Neural cell (in vitro differentiated cells): ENCODE results near the gene SPINK6. TPM values are rescaled to one million over a fixed set of nuclear protein-coding genes. Genes with fewer than 3 reads are reported as not detected.

Experiments used
- H2AFZ ChIP-seq: fragments of 200-600, 300-800 bp; sonication (generic), shearing (Covaris generic); 2 replicates; pipeline ENCODE4 v1.6.0; 2014; ENCODE audit warnings: low read depth, mild to moderate bottlenecking, antibody characterized with exemption, low read length, moderate library complexity
- H3F3A ChIP-seq: fragments of 200-600 bp; shearing (Covaris generic); 2 replicates; pipeline ENCODE4 v1.6.1; 2016; ENCODE audit warnings: mild to moderate bottlenecking, moderate library complexity, mixed read lengths, antibody characterized with exemption, low read length; ENCODE audit not compliant: insufficient read depth, poor library complexity, severe bottlenecking
- H3K27ac ChIP-seq: fragments of 200-600, 300-800 bp; sonication (generic), shearing (Covaris generic); 2 replicates; pipeline ENCODE4 v1.5.1; 2014; ENCODE audit warnings: mild to moderate bottlenecking, low read length, moderate library complexity
- H3K27me3 ChIP-seq: fragments of 300-800, 200-600 bp; sonication (generic), shearing (Covaris generic); 2 replicates; pipeline ENCODE4 v1.6.0; 2014; ENCODE audit warnings: mild to moderate bottlenecking, low read depth, low read length, moderate library complexity; ENCODE audit not compliant: insufficient read depth
- H3K36me3 ChIP-seq: fragments of 300-800, 200-600 bp; sonication (generic), shearing (Covaris generic); 2 replicates; pipeline ENCODE4 v1.5.1; 2014; ENCODE audit warnings: mild to moderate bottlenecking, antibody characterized with exemption, low read length, moderate library complexity; ENCODE audit not compliant: insufficient read depth
- H3K4me2 ChIP-seq: fragments of 300-800, 200-600 bp; sonication (generic), shearing (Covaris generic); 2 replicates; pipeline ENCODE4 v1.6.0; 2014; ENCODE audit warnings: mild to moderate bottlenecking, low read length
- H3K4me3 ChIP-seq: fragments of 300-800, 200-600 bp; sonication (generic), shearing (Covaris generic); 2 replicates; pipeline ENCODE4 v1.5.1; 2014; ENCODE audit warnings: mild to moderate bottlenecking, low read length, moderate library complexity
- H3K79me2 ChIP-seq: fragments of 200-600 bp; shearing (Covaris generic); replicated peaks from 2 replicates; pipeline ENCODE4 v1.6.0; 2014; ENCODE audit warnings: mild to moderate bottlenecking, low read length, moderate library complexity; ENCODE audit not compliant: insufficient read depth
- H3K9ac ChIP-seq: fragments of 300-800, 200-600 bp; sonication (generic), shearing (Covaris generic); 2 replicates; pipeline ENCODE4 v1.6.1; 2016; ENCODE audit warnings: mild to moderate bottlenecking, low read length, mixed read lengths
- H3K9me2 ChIP-seq: fragments of 200-600 bp; shearing (Covaris generic); 2 replicates; pipeline ENCODE4 v1.6.1; 2016; ENCODE audit warnings: mild to moderate bottlenecking, low read length, mixed read lengths; ENCODE audit not compliant: insufficient read depth
- H3K9me3 ChIP-seq: fragments of 200-600, 300-800 bp; sonication (generic), shearing (Covaris generic); 2 replicates; pipeline ENCODE4 v1.6.1; 2016; ENCODE audit warnings: mild to moderate bottlenecking, mixed run types, low read length, moderate library complexity, mixed read lengths
- H4K20me1 ChIP-seq: fragments of 200-600 bp; shearing (Covaris generic); 2 replicates; pipeline ENCODE4 v1.6.1; 2016; ENCODE audit warnings: mild to moderate bottlenecking, mixed run types; ENCODE audit not compliant: insufficient read depth
- EP300 ChIP-seq: fragments of 450-650 bp; conservative IDR thresholded peaks from 2 replicates; pipeline ENCODE4 v1.6.1; 2014; ENCODE audit warnings: antibody characterized with exemption, mild to moderate bottlenecking, moderate library complexity; ENCODE audit not compliant: poor library complexity, severe bottlenecking
- EZH2 ChIP-seq: fragments of 200-600, 300-800 bp; shearing (Covaris generic), sonication (generic); IDR thresholded peaks from 2 replicates; pipeline ENCODE4 v1.6.1; 2014; ENCODE audit warnings: antibody characterized with exemption, low read length, borderline replicate concordance, mild to moderate bottlenecking; ENCODE audit not compliant: insufficient read depth, poor library complexity, severe bottlenecking
- MXI1 ChIP-seq: fragments of 450-650 bp; conservative IDR thresholded peaks from 2 replicates; pipeline ENCODE4 v1.6.1; 2014; ENCODE audit warnings: antibody characterized with exemption, mild to moderate bottlenecking; ENCODE audit not compliant: poor library complexity, severe bottlenecking
- POLR2AphosphoS5 ChIP-seq: IDR thresholded peaks from 2 replicates; pipeline ENCODE4 v1.6.1; 2012
- RAD21 ChIP-seq: fragments of 450-650 bp; conservative IDR thresholded peaks from 2 replicates; pipeline ENCODE4 v1.6.1; 2014; ENCODE audit warnings: antibody characterized with exemption, mild to moderate bottlenecking, moderate library complexity
- SMC3 ChIP-seq: fragments of 450-650 bp; conservative IDR thresholded peaks from 2 replicates; pipeline ENCODE4 v1.6.1; 2014; ENCODE audit warnings: antibody characterized with exemption, mild to moderate bottlenecking, moderate library complexity; ENCODE audit not compliant: poor library complexity
- TAF1 ChIP-seq: IDR thresholded peaks from 2 replicates; pipeline ENCODE4 v1.6.1; 2012; ENCODE audit warnings: low read depth
- polyA plus RNA-seq: library from polyadenylated mRNA; depleted of rRNA; stranded (reverse); fragments of >200 nt; gene quantifications from 2 replicates; pipeline ENCODE4 v1.2.3, GENCODE V29; 2014
- TF ChIP-seq, protein P1 (sequence below): IDR thresholded peaks from 2 replicates; pipeline ENCODE4 v1.6.1; 2012; ENCODE audit warnings: borderline replicate concordance
- TF ChIP-seq, protein P2 (sequence below): fragments of 450-650 bp; IDR thresholded peaks from 2 replicates; pipeline ENCODE4 v1.5.1; 2014; ENCODE audit warnings: antibody characterized with exemption, mild to moderate bottlenecking, moderate library complexity; ENCODE audit not compliant: poor library complexity, severe bottlenecking

Gene SPINK6
- polyA plus RNA-seq, 1 donor from 2014 or later: not detected

DNA sequence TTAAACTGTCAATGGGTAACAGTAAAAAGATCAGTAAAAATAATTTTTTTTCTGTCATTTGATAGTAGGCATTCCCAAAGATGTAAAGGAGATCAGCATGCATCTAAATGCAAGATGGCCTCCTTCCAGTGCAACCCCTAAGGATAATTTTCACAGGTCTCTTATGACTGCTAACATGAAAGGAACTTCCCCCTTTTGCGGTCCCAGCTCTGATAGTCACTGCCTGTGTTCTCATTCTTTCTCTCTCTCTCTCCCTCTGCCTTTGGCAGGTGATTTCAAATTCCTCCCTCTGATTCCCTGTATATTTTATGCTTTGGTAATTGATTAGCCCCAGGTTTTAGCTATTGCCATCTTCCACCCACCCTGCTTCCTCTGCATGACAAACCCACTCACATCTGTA is 25.6 kb upstream of the SPINK6 start:
- Histone ChIP-seq H3K9me3 (no peaks in the 10 kb centered on the region), H3K9ac (no peak overlapping the region), H2AFZ (no peak overlapping the region), H3F3A (no peaks in the 10 kb centered on the region), H3K4me3 (no peak overlapping the region), H4K20me1 (no peaks in the 10 kb centered on the region), H3K36me3 (no peaks in the 10 kb centered on the region), H3K79me2 (no peaks in the 10 kb centered on the region), H3K9me2 (no peaks in the 10 kb centered on the region), H3K4me2 (no peak overlapping the region), H3K27me3 (no peaks in the 10 kb centered on the region), H3K27ac (no peak overlapping the region)
- no peak for TF ChIP-seq EZH2
- no peak for TF ChIP-seq MXI1
- TF ChIP-seq POLR2AphosphoS5: no peak
- no peak for TF ChIP-seq TAF1
- TF ChIP-seq, protein P1, sequence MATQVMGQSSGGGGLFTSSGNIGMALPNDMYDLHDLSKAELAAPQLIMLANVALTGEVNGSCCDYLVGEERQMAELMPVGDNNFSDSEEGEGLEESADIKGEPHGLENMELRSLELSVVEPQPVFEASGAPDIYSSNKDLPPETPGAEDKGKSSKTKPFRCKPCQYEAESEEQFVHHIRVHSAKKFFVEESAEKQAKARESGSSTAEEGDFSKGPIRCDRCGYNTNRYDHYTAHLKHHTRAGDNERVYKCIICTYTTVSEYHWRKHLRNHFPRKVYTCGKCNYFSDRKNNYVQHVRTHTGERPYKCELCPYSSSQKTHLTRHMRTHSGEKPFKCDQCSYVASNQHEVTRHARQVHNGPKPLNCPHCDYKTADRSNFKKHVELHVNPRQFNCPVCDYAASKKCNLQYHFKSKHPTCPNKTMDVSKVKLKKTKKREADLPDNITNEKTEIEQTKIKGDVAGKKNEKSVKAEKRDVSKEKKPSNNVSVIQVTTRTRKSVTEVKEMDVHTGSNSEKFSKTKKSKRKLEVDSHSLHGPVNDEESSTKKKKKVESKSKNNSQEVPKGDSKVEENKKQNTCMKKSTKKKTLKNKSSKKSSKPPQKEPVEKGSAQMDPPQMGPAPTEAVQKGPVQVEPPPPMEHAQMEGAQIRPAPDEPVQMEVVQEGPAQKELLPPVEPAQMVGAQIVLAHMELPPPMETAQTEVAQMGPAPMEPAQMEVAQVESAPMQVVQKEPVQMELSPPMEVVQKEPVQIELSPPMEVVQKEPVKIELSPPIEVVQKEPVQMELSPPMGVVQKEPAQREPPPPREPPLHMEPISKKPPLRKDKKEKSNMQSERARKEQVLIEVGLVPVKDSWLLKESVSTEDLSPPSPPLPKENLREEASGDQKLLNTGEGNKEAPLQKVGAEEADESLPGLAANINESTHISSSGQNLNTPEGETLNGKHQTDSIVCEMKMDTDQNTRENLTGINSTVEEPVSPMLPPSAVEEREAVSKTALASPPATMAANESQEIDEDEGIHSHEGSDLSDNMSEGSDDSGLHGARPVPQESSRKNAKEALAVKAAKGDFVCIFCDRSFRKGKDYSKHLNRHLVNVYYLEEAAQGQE: no peak
- no peak for TF ChIP-seq SMC3
- TF ChIP-seq RAD21: no peak
- TF ChIP-seq, protein P2, sequence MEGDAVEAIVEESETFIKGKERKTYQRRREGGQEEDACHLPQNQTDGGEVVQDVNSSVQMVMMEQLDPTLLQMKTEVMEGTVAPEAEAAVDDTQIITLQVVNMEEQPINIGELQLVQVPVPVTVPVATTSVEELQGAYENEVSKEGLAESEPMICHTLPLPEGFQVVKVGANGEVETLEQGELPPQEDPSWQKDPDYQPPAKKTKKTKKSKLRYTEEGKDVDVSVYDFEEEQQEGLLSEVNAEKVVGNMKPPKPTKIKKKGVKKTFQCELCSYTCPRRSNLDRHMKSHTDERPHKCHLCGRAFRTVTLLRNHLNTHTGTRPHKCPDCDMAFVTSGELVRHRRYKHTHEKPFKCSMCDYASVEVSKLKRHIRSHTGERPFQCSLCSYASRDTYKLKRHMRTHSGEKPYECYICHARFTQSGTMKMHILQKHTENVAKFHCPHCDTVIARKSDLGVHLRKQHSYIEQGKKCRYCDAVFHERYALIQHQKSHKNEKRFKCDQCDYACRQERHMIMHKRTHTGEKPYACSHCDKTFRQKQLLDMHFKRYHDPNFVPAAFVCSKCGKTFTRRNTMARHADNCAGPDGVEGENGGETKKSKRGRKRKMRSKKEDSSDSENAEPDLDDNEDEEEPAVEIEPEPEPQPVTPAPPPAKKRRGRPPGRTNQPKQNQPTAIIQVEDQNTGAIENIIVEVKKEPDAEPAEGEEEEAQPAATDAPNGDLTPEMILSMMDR: no peak
- no peak for TF ChIP-seq EP300

DNA sequence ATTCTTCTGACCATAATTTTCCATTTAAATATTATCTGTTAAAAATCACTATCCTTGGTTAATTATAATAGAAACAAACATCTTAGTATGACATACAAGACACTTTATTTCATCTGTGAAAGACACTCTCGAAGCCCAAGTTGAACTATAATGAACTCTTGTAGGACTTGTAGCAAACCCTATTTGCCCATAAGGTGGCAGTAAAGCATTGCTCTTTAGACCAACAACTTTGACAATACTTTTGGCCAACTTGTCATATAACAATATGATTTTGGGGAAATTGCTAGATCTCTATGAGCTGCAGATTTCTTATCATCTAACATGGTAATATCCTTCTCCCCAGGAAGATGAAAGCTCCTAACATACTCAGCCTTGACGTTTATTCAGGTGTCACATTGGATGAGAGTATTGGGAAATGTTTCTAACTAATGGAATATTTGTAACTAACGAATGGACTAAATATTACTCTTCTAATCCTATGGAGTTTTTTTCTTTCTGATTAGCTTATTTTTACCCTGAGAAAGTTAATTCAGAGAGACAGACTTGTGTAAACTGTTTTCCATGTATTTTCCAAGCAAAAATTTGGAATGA is 23.5 kb upstream of the SPINK6 start:
- H3K36me3 ChIP-seq: no peaks in the 10 kb centered on the region
- no peaks in the 10 kb centered on the region for H4K20me1 ChIP-seq
- no peak overlapping the region for H3K4me3 ChIP-seq
- H3K27ac ChIP-seq: no peak overlapping the region
- H3K9me2 ChIP-seq: no peaks in the 10 kb centered on the region
- H3K79me2 ChIP-seq: no peaks in the 10 kb centered on the region
- H2AFZ ChIP-seq: no peak overlapping the region
- TF ChIP-seq SMC3 (peak; percentile 84), RAD21 (peak; percentile 88), POLR2AphosphoS5 (no peak), EP300 (no peak), EZH2 (no peak), MXI1 (no peak)
- TF ChIP-seq, protein P2: peak; percentile 89
- no peaks in the 10 kb centered on the region for H3K27me3 ChIP-seq
- H3F3A ChIP-seq: no peaks in the 10 kb centered on the region
- H3K4me2 ChIP-seq: no peak overlapping the region
- H3K9ac ChIP-seq: no peak overlapping the region
- no peaks in the 10 kb centered on the region for H3K9me3 ChIP-seq
